K562 (cell line): ENCODE results near the gene KLK3. TPM values are rescaled to one million over a fixed set of nuclear protein-coding genes. Genes with fewer than 3 reads are reported as not detected.

Experiments used
- ATAC-seq: fragments of 200-7000 bp; cut with Tn5 transposase; 3 replicates; pipeline ENCODE4 v1.9.1; 2020; ENCODE audit warnings: moderate library complexity
- BruUV-seq: library from RNA; stranded (reverse); fragments of 400-500 nt; replicated peaks from 2 replicates; lab custom pipeline; 2021; lab: Mats Ljungman, UMichigan
- CTCF ChIA-PET: fragments of 300-600 bp; formaldehyde crosslinking; extraction: SDS; loops from one replicate; lab custom pipeline; 2021; ENCODE audit warnings: low intra/inter-chr PET ratio; lab: Yijun Ruan, JAX
- POLR2A ChIA-PET: fragments of 300-600, 350-650 bp; sonication (Branson Sonifier 250); formaldehyde crosslinking; extraction: SDS; loops from one replicate; lab custom pipeline; 2021; ENCODE audit warnings: antibody characterized with exemption, inconsistent platforms; lab: Yijun Ruan, JAX
- DNase-seq, 4 experiments: peaks; one replicate each; pipeline versions ENCODE4 v3.0.0 to v3.0.0-alpha.2; 2011 to 2018; ENCODE audit warnings: low spot score in 3 of 4, mixed read lengths in 3 of 4; ENCODE audit errors: extremely low read depth in 1 of 4
- FAIRE-seq: peaks from 2 replicates; lab custom pipeline; 2011; peaks lifted over from hg19 to GRCh38; lab: Jason Lieb, UNC
- H2AFZ ChIP-seq: 2 replicates; pipeline ENCODE4 v1.6.0; 2011; ENCODE audit warnings: low read depth, low read length, control low read depth, inconsistent platforms
- H3K27ac ChIP-seq: fragments of 200-600 bp; 3 replicates; pipeline ENCODE4 v1.8.0; 2011; ENCODE audit warnings: low read depth, mild to moderate bottlenecking, control low read depth, inconsistent platforms, low read length, moderate library complexity, mixed read lengths; ENCODE audit errors: extremely low read depth
- H3K27me3 ChIP-seq, 2 experiments: fragments of 300-600 bp in 1 of 2; 2 replicates in 1 of 2; 3 replicates in 1 of 2; pipeline versions ENCODE4 v1.6.0 to v1.8.0; 2011; ENCODE audit warnings: inconsistent platforms in 2 of 2, low read length in 2 of 2, mild to moderate bottlenecking in 1 of 2, mixed read lengths in 1 of 2, moderate library complexity in 1 of 2; ENCODE audit not compliant: control insufficient read depth in 2 of 2, insufficient read depth in 2 of 2
- H3K36me3 ChIP-seq: fragments of 300-600 bp; 3 replicates; pipeline ENCODE4 v1.8.0; 2011; ENCODE audit warnings: mild to moderate bottlenecking, low read length, inconsistent platforms; ENCODE audit not compliant: control insufficient read depth, insufficient read depth
- H3K4me1 ChIP-seq, 2 experiments: fragments of 200-600 bp in 1 of 2; replicated peaks in 1 of 2; 2 replicates in 1 of 2; 3 replicates in 1 of 2; pipeline versions ENCODE4 v1.5.1 to v1.8.0; 2011; ENCODE audit warnings: inconsistent platforms in 2 of 2, low read length in 2 of 2, mild to moderate bottlenecking in 1 of 2, mixed read lengths in 1 of 2, moderate library complexity in 1 of 2; ENCODE audit not compliant: control insufficient read depth in 2 of 2, insufficient read depth in 2 of 2
- H3K4me2 ChIP-seq: 2 replicates; pipeline ENCODE4 v1.6.1; 2011; ENCODE audit warnings: low read length, control low read depth, inconsistent platforms, mixed read lengths; ENCODE audit not compliant: insufficient read depth
- H3K4me3 ChIP-seq: fragments of 200-600 bp; sonication (generic), shearing (Covaris generic); 2 replicates; pipeline ENCODE4 v1.5.1; 2016; ENCODE audit warnings: control low read depth, inconsistent platforms
- H3K79me2 ChIP-seq: fragments of 200-600 bp; 3 replicates; pipeline ENCODE4 v1.8.0; 2011; ENCODE audit warnings: low read length, inconsistent platforms; ENCODE audit not compliant: control insufficient read depth, insufficient read depth
- H3K9ac ChIP-seq, 2 experiments: 2 replicates each; pipeline versions ENCODE4 v1.6.0 to v1.6.1; 2011; ENCODE audit warnings: low read depth in 2 of 2, low read length in 2 of 2, control low read depth in 1 of 2, inconsistent platforms in 1 of 2, mild to moderate bottlenecking in 1 of 2, mixed read lengths in 1 of 2; ENCODE audit not compliant: insufficient read depth in 1 of 2
- H3K9me1 ChIP-seq: one replicate; pipeline ENCODE4 v1.6.0; 2011; ENCODE audit warnings: inconsistent platforms, mild to moderate bottlenecking, low read length, moderate library complexity; ENCODE audit not compliant: control insufficient read depth, insufficient read depth
- H3K9me3 ChIP-seq: replicated peaks from 2 replicates; pipeline ENCODE4 v1.5.1; 2011; ENCODE audit warnings: low read depth, low read length, inconsistent platforms; ENCODE audit not compliant: control insufficient read depth, insufficient read depth
- H4K20me1 ChIP-seq: replicated peaks from 2 replicates; pipeline ENCODE4 v1.6.1; 2011; ENCODE audit warnings: low read length, inconsistent platforms, mixed read lengths; ENCODE audit not compliant: control insufficient read depth, insufficient read depth
- C11orf30 ChIP-seq: fragments of 450-650 bp; IDR thresholded peaks from 2 replicates; pipeline ENCODE4 v1.6.1; 2016; ENCODE audit warnings: low read depth, mild to moderate bottlenecking
- E4F1 ChIP-seq: fragments of 250-450 bp; sonication (Bioruptor Pico); IDR thresholded peaks from 2 replicates; pipeline ENCODE4 v1.5.0; 2021; ENCODE audit warnings: mild to moderate bottlenecking, borderline replicate concordance
- L3MBTL2 ChIP-seq: fragments of 450-650 bp; IDR thresholded peaks from 2 replicates; pipeline ENCODE4 v1.6.1; 2016; ENCODE audit warnings: mild to moderate bottlenecking, moderate library complexity
- MTA3 ChIP-seq: fragments of 450-650 bp; formaldehyde crosslinking; IDR thresholded peaks from 2 replicates; pipeline ENCODE4 v1.6.1; 2017; ENCODE audit warnings: mild to moderate bottlenecking, borderline replicate concordance
- POLR3A ChIP-seq: IDR thresholded peaks from 2 replicates; pipeline ENCODE4 v1.6.1; 2011; ENCODE audit warnings: borderline replicate concordance, mild to moderate bottlenecking, moderate library complexity; ENCODE audit not compliant: insufficient read length, insufficient read depth; ENCODE audit errors: extremely low read depth
- ZSCAN32 ChIP-seq: fragments of 450-650 bp; formaldehyde crosslinking; IDR thresholded peaks from 2 replicates; pipeline ENCODE4 v1.4.0; 2020; ENCODE audit warnings: mild to moderate bottlenecking, moderate library complexity
- WGBS: fragments of 100-300 bp; shearing (Covaris generic); methylation state at CpG from one replicate; pipeline ENCODE4 v1.1.6; 2016; ENCODE audit warnings: low coverage, mixed read lengths; ENCODE audit not compliant: insufficient coverage; ENCODE audit errors: missing lambda C conversion rate; 5-methylcytosine and 5-hydroxymethylcytosine counted together
- in situ Hi-C: fragments of 300-500 bp; cut with MboI; formaldehyde crosslinking; loops from 4 replicates; pipeline ENCODE4 v1.15.0; 2018; ENCODE audit warnings: inconsistent platforms, mixed read lengths
- intact Hi-C: fragments of 100-400 bp; cut with micrococcal nuclease; formaldehyde crosslinking; loops from 2 replicates; pipeline ENCODE4 v1.14.2; 2022
- polyA plus RNA-seq, 8 experiments: library from polyadenylated mRNA; depleted of rRNA in 4 of 8; stranded (reverse) in 5 of 8; unstranded in 3 of 8; fragments of >200 nt; fragmentation: Nextera tagmentation in 2 of 8; fragmentation: Illumina TruSeq in 1 of 8; extraction: Ambion mirVana in 2 of 8; extraction: Trizol in 1 of 8; gene quantifications; 2 replicates each; pipeline versions ENCODE4 v1.2.1 to v1.2.3, GENCODE V29; 2011 to 2014; ENCODE audit warnings: inconsistent platforms in 1 of 8, missing spikeins in 1 of 8
- total RNA-seq, 7 experiments: library from RNA; depleted of rRNA in 6 of 7; stranded (reverse); fragments of >200 nt in 6 of 7; fragmentation: Illumina TruSeq in 2 of 7; extraction: Trizol in 2 of 7; gene quantifications; 2 replicates each; pipeline versions ENCODE4 v1.2.1 to v1.2.3, GENCODE V29; 2011 to 2021; ENCODE audit warnings: low replicate concordance in 1 of 7

KLK3 gene
- total and polyA plus RNA-seq, 9 of the 15 experiments (the other 6 are each of a cell fraction or from before 2014, with no cell fraction given), result not detected

DNA sequence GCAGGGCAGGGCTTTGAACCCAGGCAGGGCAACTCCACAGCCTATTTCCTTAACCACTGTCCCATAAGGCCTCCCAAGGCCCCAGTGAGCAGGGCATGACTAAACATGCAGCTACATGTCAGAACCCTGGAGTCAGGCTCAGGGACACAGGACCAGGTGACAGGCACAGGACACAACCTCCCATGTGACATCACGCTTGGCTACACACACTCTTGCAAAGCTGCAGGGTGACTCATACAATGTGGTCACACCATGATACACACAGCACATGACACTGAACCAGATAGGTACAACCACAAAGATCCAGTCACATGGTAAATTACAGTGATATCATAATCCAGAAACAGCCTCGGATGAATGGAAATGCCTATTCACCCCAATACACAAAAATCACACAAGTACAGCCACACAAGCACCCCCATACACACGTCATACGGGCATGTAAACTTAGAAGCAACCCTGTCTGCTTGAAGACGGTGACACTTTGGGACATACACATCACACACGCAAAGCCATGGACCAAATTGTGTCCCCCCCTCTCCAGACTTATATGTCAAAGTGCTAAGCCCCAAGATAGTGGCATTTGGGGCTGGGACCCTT lies 42.0 kb downstream of the KLK3 start (continued):
- TF ChIP-seq E4F1 (CRISPR knock-in tag), result no peak
- no peak for TF ChIP-seq ZSCAN32 (CRISPR knock-in tag)
- peak; percentile 62; the same call in 1 of the 2 replicates for TF ChIP-seq MTA3
- peak; percentile 78 for TF ChIP-seq L3MBTL2
- no peak for TF ChIP-seq POLR3A

GRCh38 chr19:50897191-50897607 lies 42.5 kb downstream of the KLK3 start:
- H3K4me1 ChIP-seq, result peaks cover 0 to 11% of the 10 kb centered on the region in 2 experiments; a peak in 3 of 5 replicates
- 38% methylated on average over 3 of the region's 3 CpGs for WGBS
- in situ Hi-C loops, result no loop called here
- H3K9me1 ChIP-seq, result peaks cover 4% of the 10 kb centered on the region
- H3K9me3 ChIP-seq, result 0 out of 2 replicates have a peak, but pooled peaks cover 3% of the 10 kb centered on the region
- no peaks in the 10 kb centered on the region for H4K20me1 ChIP-seq
- DNase-seq, result no peak
- CTCF ChIA-PET, result no interaction called here
- TF ChIP-seq C11orf30, result no peak
- TF ChIP-seq, all 486 proteins: peak for 0
- no peak for ATAC-seq
- Histone ChIP-seq H3K4me3 (no peak overlapping the region), H3K27me3 (peaks cover 0 to 14% of the 10 kb centered on the region in 2 experiments; a peak in 2 of 5 replicates), H3K36me3 (no peaks in the 10 kb centered on the region), H3K27ac (no peak overlapping the region), H3K79me2 (no peaks in the 10 kb centered on the region), H2AFZ (peak overlapping the region; percentile 63; the same call in 1 of the 2 replicates), H3K9ac (no peak overlapping the region; a peak in 2 of 4 replicates), H3K4me2 (no peak overlapping the region)
- no peak for FAIRE-seq
- BruUV-seq, result no TSS peak
- intact Hi-C loops, result no loop called here
- POLR2A ChIA-PET, result no interaction called here
